HG02970 (cell line): ENCODE results near the gene PIK3CG.
"Not testable (repeated sequence)": the region's sequence is repeated elsewhere in the genome, so short reads cannot be mapped to it uniquely, and the experiment has no call there.

Experiments
- ATAC-seq: cut with Tn5 transposase; IDR thresholded peaks from one replicate; pipeline ENCODE4 v1.9.1; 2021; ENCODE audit warnings: mild to moderate bottlenecking, moderate library complexity, moderate number of reproducible peaks; ENCODE audit not compliant: unreplicated experiment, low FRiP score

Gene PIK3CG

DNA sequence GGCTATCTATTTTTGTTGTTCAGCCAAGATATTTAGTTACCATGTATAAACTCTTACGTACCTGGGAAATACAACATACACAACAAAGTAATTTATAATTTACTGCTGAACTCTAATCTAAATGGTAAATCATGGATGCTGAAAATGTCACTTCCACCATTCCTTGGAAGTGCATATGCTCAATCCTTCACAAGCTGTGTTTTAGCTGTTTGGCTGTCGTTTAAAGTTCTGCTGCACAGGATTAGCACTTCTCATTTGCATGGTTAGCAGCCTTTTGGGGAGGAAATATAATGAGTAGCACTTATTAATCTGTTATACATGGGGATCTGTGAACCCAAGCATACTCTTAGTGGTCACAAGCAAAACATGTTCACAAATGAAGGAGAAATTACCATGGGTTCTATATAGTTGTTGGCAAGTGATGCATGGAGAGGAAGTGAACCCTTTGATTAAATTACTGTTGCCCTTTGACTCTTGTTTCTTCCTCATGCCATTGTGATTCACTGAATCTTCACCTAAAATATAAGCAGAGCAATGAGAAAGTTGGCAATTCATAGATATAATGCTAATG, 18.5 kb downstream of the PIK3CG start:
- ATAC-seq: no peak

- no peak for ATAC-seq
Measured at GRCh38 chr7:106885652-106886051, 20.6 kb downstream of the PIK3CG start.

GRCh38 chr7:106887421-106887820, 22.3 kb downstream of the PIK3CG start:
- no peak for ATAC-seq

DNA sequence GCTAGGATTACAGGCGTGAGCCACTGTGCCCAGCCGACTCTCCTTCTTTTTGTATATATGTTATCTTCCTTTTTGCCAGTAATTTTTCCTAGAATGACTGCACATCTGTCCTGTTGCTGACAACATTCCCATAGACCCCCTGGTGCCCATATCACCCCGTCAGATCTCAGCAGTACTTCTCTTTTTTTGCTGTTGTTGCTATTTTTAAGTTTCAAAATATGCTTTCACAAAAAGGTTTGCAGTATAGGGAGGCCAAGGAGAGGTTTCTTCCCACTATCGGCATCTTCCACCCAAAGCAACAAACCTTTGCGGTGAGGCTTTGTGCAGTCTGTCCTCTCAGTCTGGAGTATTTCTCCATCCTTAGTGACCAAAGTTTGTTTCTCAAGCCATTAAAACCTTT, 23.1 kb downstream of the PIK3CG start:
- ATAC-seq: no peak

- no peak for ATAC-seq
Measured at GRCh38 chr7:106890952-106891351, 25.9 kb downstream of the PIK3CG start.

DNA sequence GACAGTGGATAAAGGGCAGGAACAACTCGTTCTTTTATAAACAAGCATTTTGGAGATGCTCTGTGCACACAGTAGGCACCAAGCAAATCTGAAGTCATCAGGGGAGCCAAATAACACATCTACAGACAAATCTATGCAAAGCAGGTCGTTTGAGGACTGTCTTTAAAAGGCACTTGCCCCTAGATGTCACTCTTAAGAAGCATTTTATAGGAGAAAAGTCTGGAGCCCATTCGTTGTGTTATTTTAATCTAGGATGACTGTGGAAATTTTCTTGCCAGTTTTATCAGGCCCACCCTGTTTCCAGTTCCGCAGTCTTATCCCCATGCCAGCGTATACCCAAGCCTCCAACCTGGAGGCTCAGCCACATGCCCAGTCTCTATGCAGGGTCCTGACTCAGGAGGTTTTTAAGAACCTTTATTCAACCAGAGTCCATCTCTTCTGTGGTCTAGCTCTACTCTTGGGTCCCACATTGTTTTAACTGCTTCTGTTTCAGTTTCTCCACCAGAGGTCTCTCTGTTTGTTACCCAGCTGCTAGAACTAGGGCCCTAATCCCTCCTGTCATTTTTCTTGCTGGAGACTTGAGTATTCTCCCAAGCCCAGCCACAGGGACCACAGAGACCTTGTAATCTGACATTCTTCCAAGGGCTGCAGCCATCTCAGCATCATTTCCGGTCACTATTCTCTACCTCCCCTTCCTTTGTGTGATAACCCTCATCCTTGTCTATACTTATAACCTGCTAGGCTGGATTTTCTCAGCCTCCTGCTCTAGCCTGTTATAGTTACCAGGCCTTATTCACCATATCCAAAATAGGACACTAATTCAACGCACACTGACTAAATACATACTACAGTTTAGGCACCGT, 26.7 kb downstream of the PIK3CG start:
- ATAC-seq: no peak

DNA sequence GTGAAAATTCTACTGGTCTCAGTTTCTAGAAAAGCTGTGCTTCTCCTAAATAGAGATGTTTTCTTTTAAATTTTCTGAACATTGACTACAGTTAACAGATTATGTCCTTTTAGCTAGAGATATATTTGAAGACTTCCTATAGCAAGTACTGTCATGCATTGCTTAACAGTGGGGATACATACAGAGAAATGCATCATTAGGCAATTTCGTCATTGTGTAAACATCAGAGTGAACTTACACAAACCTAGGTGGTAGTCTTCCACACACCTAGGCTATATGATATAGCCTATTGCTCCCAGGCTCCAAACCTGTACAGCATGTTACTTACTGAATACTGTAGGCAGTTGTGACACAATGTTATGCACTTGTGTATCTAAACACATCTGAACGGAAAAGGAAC, 28.5 kb downstream of the PIK3CG start:
- no peak for ATAC-seq

DNA sequence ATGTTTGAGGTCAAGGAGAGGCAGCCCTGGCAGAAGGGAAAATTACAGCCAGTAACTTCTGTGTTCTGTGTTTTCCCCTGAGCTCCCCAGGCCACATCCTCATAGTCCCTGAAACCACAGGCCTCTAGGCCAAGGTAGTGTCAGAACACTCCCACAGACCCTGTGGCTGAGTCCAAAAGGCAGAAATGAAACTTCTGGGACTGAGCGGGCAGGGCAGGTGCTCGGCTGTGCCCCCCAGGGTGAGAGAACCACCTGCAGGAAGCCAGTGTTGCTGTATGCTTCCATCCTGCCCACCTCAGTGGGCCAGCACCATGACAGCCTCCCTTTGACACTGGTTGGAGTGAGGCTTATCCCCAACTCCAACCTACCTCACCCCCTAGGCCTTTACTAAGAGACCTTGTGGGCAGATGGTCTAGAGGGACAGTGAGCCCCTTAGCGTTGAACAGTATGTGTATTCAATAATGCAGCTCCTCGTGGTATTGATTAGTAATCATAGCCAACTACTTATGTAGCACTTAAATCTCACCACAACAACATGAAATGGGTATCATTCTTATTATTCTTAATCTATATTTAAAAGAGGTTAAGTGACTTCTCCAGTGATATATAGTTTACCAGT, 30.3 kb downstream of the PIK3CG start:
- ATAC-seq: peak; percentile 80

GRCh38 chr7:106896231-106896630, 31.1 kb downstream of the PIK3CG start:
- ATAC-seq: no peak

GRCh38 chr7:106897553-106897952, 32.5 kb downstream of the PIK3CG start:
- not testable (repeated sequence) for ATAC-seq

DNA sequence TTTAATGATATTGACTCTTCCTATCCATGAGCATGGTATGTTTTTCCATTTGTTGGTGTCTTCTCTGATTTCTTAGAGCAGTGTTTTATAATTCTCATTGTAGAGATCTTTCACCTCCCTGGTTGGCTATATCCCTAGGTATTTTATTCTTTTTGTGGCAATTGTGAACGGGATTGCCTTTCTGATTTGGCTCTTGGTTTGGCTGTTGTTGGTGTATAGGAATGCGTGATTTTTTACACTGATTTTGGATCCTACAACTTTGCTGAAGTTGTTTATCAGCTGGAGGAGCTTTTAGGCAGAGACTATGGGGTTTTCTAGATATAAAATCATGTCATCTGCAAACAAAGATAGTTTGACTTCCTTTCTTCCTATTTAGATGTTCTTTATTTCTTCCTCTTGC, 33.9 kb downstream of the PIK3CG start:
- ATAC-seq: not testable (repeated sequence)

DNA sequence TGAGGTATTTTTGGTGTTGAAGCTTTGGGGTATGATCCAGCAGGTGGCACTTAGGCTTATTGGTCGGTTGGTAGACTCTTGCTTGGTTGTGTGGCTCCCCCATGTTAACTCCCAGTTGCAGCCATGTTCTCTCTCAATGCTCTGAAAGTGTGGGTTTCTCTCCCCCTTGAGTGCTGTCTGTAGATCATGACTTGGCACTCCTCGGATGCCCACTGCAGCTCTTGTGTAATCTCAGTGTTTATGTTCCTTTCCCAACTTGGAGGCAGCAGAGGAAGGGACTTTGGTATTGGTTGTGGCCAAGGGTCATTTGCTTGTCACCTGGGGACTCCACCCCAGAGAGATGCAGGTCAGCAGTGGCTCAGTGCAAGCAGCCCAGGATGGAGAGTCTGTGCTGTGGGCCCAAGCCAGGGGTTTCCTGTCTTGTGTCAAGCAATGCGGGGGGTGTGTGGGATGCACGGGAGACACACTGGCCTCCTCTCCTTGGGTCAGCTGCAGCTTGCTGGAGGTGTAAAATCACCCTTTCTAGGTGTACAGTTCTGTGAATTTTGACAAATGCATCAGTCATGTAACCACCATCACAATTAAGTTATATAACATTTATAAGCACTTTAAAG, 36.9 kb downstream of the PIK3CG start:
- ATAC-seq: no peak

DNA sequence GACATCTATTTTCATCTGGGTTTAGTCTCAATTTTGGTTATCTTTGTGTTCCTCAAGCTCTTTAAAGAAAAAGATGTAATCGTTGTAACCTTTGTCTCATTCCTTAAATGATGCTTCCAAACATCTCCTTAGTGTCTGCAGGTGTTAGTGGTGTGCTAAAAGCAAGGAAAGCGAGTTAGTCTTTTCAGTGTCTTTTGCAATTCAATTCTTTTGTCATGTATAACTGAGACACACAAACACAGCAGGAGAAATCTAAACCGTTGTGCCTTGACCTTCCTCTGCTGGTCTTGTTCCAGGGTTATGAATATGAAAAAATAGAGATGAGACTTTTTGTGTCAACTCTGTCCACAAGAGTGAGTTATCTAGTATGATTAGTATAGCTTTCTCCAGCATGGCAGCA, 40.7 kb downstream of the PIK3CG start:
- ATAC-seq: no peak

GRCh38 chr7:106911959-106912358, 46.9 kb downstream of the PIK3CG start:
- ATAC-seq: no peak

DNA sequence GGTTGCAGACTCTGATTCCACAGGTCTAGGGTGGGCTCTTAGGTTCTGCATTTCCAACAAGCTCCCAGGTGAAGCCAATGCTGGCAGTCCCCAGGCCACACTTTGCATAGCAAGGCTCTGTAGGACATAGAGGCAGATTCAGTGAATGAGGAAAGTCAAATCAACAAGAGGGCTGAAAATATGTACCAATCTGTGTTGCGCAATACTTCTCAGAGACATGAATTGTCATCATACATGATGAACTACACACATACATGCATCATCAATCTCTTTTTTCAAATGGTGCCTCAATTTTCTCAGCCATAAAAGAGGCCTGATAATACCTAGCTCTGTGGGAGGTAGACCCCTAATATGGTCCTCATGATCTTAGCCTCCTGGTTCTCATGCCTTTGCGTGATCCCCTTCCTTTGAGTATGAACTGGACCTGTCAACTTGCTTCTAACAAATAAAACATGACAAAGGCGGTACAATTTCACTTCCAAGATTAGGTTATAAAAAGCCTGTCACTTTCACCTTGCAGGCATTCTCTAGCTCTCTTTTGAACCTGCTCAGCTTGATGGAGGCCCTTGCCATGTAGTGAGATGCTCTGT, 49.0 kb downstream of the PIK3CG start:
- no peak for ATAC-seq

GRCh38 chr7:106915407-106915806, 50.3 kb downstream of the PIK3CG start:
- no peak for ATAC-seq

DNA sequence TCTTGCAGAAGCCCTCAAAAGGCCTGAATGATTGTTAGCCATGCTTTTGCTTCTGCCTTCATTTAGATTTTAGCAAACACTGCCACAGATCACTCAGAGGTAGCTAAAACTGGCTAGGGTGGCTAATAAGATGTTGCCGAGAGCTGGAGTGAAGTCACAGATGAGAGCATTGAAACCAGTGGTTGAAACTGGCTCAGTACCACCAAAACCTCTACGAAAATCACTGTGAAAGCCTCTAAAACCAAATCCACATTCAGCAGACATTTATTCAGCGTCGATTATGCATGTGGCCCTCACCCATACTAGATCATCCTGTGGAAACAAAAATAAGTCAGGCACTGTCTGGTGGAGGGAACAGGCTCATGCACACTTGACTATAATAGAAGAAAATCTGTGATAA, 50.8 kb downstream of the PIK3CG start:
- ATAC-seq: peak; percentile 88

GRCh38 chr7:106916679-106917078, 51.6 kb downstream of the PIK3CG start:
- ATAC-seq: no peak

- no peak for ATAC-seq
Measured at GRCh38 chr7:106918991-106919390, 53.9 kb downstream of the PIK3CG start.

DNA sequence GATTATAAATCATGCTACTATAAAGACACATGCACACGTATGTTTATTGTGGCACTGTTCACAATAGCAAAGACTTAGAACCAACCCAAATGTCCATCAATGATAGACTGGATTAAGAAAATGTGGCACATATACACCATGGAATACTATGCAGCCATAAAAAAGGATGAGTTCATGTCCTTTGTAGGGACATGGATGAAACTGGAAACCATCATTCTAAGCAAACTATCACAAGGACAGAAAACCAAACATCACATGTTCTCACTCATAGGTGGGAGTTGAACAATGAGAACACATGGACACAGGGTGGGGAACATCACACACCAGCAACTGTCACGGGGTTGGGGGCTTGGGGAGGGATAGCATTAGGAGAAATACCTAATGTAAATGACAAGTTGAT, 59.4 kb downstream of the PIK3CG start:
- not testable (repeated sequence) for ATAC-seq

DNA sequence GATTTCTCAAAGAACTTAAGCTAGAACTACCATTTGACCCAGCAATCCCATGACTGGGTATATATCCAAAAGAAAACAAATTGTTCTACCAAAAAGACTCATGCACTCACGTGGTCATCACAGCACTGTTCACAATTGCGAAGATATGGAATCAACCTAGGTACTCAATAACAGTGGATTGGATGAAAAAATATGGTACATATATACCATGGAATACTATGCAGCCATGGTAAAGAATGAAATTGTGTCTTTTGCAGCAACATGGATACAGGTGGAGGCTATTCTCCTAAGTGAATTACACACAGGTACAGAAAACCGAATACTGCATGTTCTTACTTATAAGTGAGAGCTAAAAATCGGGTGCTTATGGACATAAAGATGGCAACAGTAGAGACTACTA, 61.8 kb downstream of the PIK3CG start:
- ATAC-seq: no peak
